Keratinocyte (primary cell): ENCODE measurements around the gene FAM169A. TPM values are rescaled to one million over a fixed set of nuclear protein-coding genes. Genes with fewer than 3 reads are reported as not detected.
A peak's percentile ranks its signal among the peaks of the same experiment; 100 is the strongest.

Experiments used
- DNase-seq: peaks from one replicate; pipeline ENCODE4 v3.0.0-alpha.2; 2011; ENCODE audit warnings: low read depth, missing footprints, low spot score
- FAIRE-seq: peaks from 2 replicates; lab custom pipeline; 2011; peaks lifted over from hg19 to GRCh38; lab: Jason Lieb, UNC
- H2AFZ ChIP-seq: 2 replicates; pipeline ENCODE4 v1.6.0; 2012; ENCODE audit warnings: low read length, control low read depth, inconsistent platforms; ENCODE audit not compliant: control insufficient read depth
- H3K27ac ChIP-seq: 2 replicates; pipeline ENCODE4 v1.5.1; 2011; ENCODE audit warnings: low read length; ENCODE audit not compliant: control insufficient read depth, insufficient read depth
- H3K27me3 ChIP-seq: 3 replicates; pipeline ENCODE4 v1.6.0; 2011; ENCODE audit warnings: low read length; ENCODE audit not compliant: control insufficient read depth, insufficient read depth; ENCODE audit errors: extremely low read depth
- H3K36me3 ChIP-seq, 2 experiments: 2 replicates in 1 of 2; 3 replicates in 1 of 2; pipeline ENCODE4 v1.5.1; 2011; ENCODE audit warnings: low read length in 2 of 2, mild to moderate bottlenecking in 1 of 2; ENCODE audit not compliant: control insufficient read depth in 2 of 2, insufficient read depth in 2 of 2; ENCODE audit errors: extremely low read depth in 1 of 2
- H3K4me1 ChIP-seq: 3 replicates; pipeline ENCODE4 v1.5.1; 2011; ENCODE audit warnings: low read length; ENCODE audit not compliant: control insufficient read depth, insufficient read depth; ENCODE audit errors: extremely low read depth
- H3K4me2 ChIP-seq: 3 replicates; pipeline ENCODE4 v1.6.0; 2011; ENCODE audit warnings: low read depth, low read length; ENCODE audit not compliant: control insufficient read depth, insufficient read depth; ENCODE audit errors: extremely low read depth
- H3K4me3 ChIP-seq, 3 experiments: fragments of 200-600 bp in 1 of 3; sonication (generic) in 1 of 3; 2 replicates in 2 of 3; 3 replicates in 1 of 3; pipeline ENCODE4 v1.5.1; 2011 to 2016; ENCODE audit warnings: low read length in 3 of 3, mild to moderate bottlenecking in 3 of 3, control low read depth in 2 of 3, inconsistent platforms in 1 of 3, low read depth in 1 of 3, mixed read lengths in 1 of 3, mixed run types in 1 of 3, moderate library complexity in 1 of 3; ENCODE audit not compliant: control insufficient read depth in 2 of 3, insufficient read depth in 2 of 3; ENCODE audit errors: extremely low read depth in 1 of 3
- H3K79me2 ChIP-seq: 2 replicates; pipeline ENCODE4 v1.6.0; 2012; ENCODE audit warnings: low read length; ENCODE audit not compliant: control insufficient read depth, insufficient read depth
- H3K9ac ChIP-seq: 3 replicates; pipeline ENCODE4 v1.6.0; 2011; ENCODE audit warnings: low read length; ENCODE audit not compliant: control insufficient read depth, insufficient read depth; ENCODE audit errors: extremely low read depth
- H3K9me1 ChIP-seq: 3 replicates; pipeline ENCODE4 v1.6.0; 2011; ENCODE audit warnings: low read length; ENCODE audit not compliant: control insufficient read depth, insufficient read depth; ENCODE audit errors: extremely low read depth
- H3K9me3 ChIP-seq: 2 replicates; pipeline ENCODE4 v1.5.1; 2012; ENCODE audit warnings: low read depth, low read length; ENCODE audit not compliant: control insufficient read depth
- H4K20me1 ChIP-seq: 3 replicates; pipeline ENCODE4 v1.6.0; 2011; ENCODE audit warnings: low read length; ENCODE audit not compliant: control insufficient read depth, insufficient read depth; ENCODE audit errors: extremely low read depth
- EZH2 ChIP-seq: IDR thresholded peaks from one replicate; pipeline ENCODE4 v1.6.1; 2012; ENCODE audit warnings: inconsistent platforms, mild to moderate bottlenecking, low read length, moderate library complexity
- dilution Hi-C: fragments of 300-500 bp; cut with MboI; formaldehyde crosslinking; loops from one replicate; pipeline ENCODE4 v1.7.0; 2020; ENCODE audit warnings: low sequenced_read_pairs; ENCODE audit not compliant: extremely low pct_ligation_motif_present
- polyA plus RNA-seq, 5 experiments: library from polyadenylated mRNA; depleted of rRNA in 3 of 5; stranded (reverse) in 3 of 5; stranded (forward) in 1 of 5; unstranded in 1 of 5; fragments of >200 nt; gene quantifications; 1 replicate in 1 of 5; 2 replicates in 3 of 5; 3 replicates in 1 of 5; pipeline versions ENCODE4 v1.2.1 to v1.2.3, GENCODE V29; 2011 to 2012; ENCODE audit warnings: missing spikeins in 2 of 5, low read depth in 1 of 5, low replicate concordance in 1 of 5
- TF ChIP-seq, protein P1 (sequence below), 3 experiments: IDR thresholded peaks in 1 of 3; conservative IDR thresholded peaks in 1 of 3; optimal IDR thresholded peaks in 1 of 3; 2 replicates in 2 of 3; 3 replicates in 1 of 3; pipeline versions ENCODE3 to v1.5.1; 2011; ENCODE audit warnings: low read length in 3 of 3, mild to moderate bottlenecking in 3 of 3, moderate library complexity in 2 of 3, control low read depth in 1 of 3, inconsistent platforms in 1 of 3; ENCODE audit not compliant: insufficient read depth in 2 of 3; ENCODE audit errors: extremely low read depth in 1 of 3

The FAM169A gene
- polyA plus RNA-seq, 1 donor (not counting 4 experiments of a cell fraction or from before 2014, with no cell fraction given) = 13.1 TPM

DNA sequence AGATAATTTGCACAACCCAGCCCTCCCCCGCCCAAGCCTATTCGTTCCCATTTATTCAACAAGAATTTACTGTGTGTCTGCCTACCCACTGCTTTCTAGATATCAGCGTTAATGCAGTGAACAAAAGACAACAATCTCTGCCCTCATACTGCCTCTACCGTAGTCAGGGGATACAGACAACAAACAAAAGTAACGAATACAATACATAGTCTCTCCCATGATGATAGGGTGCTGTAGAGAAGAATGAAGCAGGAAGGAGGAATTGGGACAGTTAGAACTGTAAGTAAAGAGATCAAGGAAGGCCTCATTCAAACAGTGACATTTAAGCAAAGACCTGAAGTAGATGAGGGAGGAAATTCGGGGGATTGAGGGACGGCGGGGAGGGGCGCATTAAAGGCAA lies 101.0 kb downstream of the FAM169A start:
- Histone ChIP-seq H3K9me1 (no peaks in the 10 kb centered on the region), H3K27ac (peak overlapping the region; percentile 96), H3K4me2 (peak overlapping the region; percentile 83), H3K4me3 (peak overlapping the region in 1 of 3 experiments; percentile 36), H3K27me3 (no peaks in the 10 kb centered on the region), H3K79me2 (peaks cover 51% of the 10 kb centered on the region), H3K4me1 (peaks cover 65% of the 10 kb centered on the region), H3K9me3 (no peaks in the 10 kb centered on the region), H3K9ac (peak overlapping the region; percentile 96), H2AFZ (no peak overlapping the region), H3K36me3 (peaks cover 1 to 3% of the 10 kb centered on the region in 2 experiments), H4K20me1 (no peaks in the 10 kb centered on the region)
- dilution Hi-C loops = no loop called here
- DNase-seq (no peak), FAIRE-seq (no peak)
- no peak for TF ChIP-seq EZH2
- TF ChIP-seq, protein P1, sequence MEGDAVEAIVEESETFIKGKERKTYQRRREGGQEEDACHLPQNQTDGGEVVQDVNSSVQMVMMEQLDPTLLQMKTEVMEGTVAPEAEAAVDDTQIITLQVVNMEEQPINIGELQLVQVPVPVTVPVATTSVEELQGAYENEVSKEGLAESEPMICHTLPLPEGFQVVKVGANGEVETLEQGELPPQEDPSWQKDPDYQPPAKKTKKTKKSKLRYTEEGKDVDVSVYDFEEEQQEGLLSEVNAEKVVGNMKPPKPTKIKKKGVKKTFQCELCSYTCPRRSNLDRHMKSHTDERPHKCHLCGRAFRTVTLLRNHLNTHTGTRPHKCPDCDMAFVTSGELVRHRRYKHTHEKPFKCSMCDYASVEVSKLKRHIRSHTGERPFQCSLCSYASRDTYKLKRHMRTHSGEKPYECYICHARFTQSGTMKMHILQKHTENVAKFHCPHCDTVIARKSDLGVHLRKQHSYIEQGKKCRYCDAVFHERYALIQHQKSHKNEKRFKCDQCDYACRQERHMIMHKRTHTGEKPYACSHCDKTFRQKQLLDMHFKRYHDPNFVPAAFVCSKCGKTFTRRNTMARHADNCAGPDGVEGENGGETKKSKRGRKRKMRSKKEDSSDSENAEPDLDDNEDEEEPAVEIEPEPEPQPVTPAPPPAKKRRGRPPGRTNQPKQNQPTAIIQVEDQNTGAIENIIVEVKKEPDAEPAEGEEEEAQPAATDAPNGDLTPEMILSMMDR (optimal IDR thresholded peaks at IDR 0.05 in 1 of 3, IDR thresholded peaks at IDR 0.05 in 1 of 3, conservative IDR thresholded peaks at IDR 0.05 in 1 of 3; ENCODE audit: extremely low read depth in 1 of 3, insufficient read depth in 2 of 3, low read length in 3 of 3) = no peak

DNA sequence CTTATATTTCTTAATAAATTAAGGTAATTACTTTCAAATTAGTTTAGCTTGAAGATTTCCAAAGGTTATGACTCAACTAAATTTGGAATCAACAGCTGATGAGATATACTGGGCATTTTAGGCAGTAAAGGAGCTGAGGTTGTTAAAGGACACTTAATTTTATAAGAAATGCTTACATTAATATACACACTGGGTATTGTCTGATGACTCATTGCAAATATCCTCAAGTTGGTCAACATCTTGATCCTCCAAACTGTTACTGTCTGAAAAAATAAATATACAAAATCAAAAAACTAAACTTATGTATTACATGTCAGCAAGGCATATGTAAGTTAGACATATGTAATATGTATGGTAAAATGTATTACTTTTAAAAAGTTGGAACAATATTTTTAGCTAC lies 102.7 kb downstream of the FAM169A start:
- dilution Hi-C loops = no loop called here
- H3K27ac ChIP-seq = peak overlapping the region; percentile 96
- no peak for FAIRE-seq
- H4K20me1 ChIP-seq = no peaks in the 10 kb centered on the region
- H3K79me2 ChIP-seq = peaks cover 51% of the 10 kb centered on the region
- no peaks in the 10 kb centered on the region for H3K9me3 ChIP-seq
- H3K9ac ChIP-seq = peak overlapping the region; percentile 64
- DNase-seq = no peak
- peak overlapping the region; percentile 80 for H3K4me2 ChIP-seq
- H3K36me3 ChIP-seq = peaks cover 0 to 3% of the 10 kb centered on the region in 2 experiments
- peak overlapping the region in 2 of 3 experiments; percentile 31 to 41 for H3K4me3 ChIP-seq
- TF ChIP-seq, protein P1 (optimal IDR thresholded peaks at IDR 0.05 in 1 of 3, IDR thresholded peaks at IDR 0.05 in 1 of 3, conservative IDR thresholded peaks at IDR 0.05 in 1 of 3; ENCODE audit: extremely low read depth in 1 of 3, insufficient read depth in 2 of 3, low read length in 3 of 3) = no peak
- no peak for TF ChIP-seq EZH2
- no peaks in the 10 kb centered on the region for H3K27me3 ChIP-seq
- peaks cover 66% of the 10 kb centered on the region for H3K4me1 ChIP-seq
- H2AFZ ChIP-seq = no peak overlapping the region
- H3K9me1 ChIP-seq = no peaks in the 10 kb centered on the region
